ENCODE results near the gene NPLOC4. TPM values are rescaled to one million over a fixed set of nuclear protein-coding genes. Genes with fewer than 3 reads are reported as not detected.

NPLOC4 gene
- total RNA-seq, 1 experiment from 2014 or later: 83.9 TPM

- H3K27me3 Mint-ChIP-seq (ENCODE audit: insufficient read depth, unreplicated experiment): no peaks in the 10 kb centered on the region
- no peaks in the 10 kb centered on the region for H3K36me3 Mint-ChIP-seq (ENCODE audit: insufficient read depth, unreplicated experiment)
- H3K27ac Mint-ChIP-seq (ENCODE audit: low read depth, unreplicated experiment): no peak overlapping the region
- POLR2A ChIA-PET: no interaction called here
- no peak for TF ChIP-seq CTCF (IDR thresholded peaks at IDR 0.05; ENCODE audit: unreplicated experiment)
- H3K4me3 Mint-ChIP-seq (ENCODE audit: unreplicated experiment): no peak overlapping the region
- intact Hi-C loops (cut with micrococcal nuclease): no loop called here
- H3K4me1 Mint-ChIP-seq (ENCODE audit: insufficient read depth, unreplicated experiment): no peaks in the 10 kb centered on the region
- CTCF ChIA-PET: interaction anchor here (0.6 to 1.0 kb wide), 2 partner anchors 84 to 284 kb away, joined by 3 read pairs; no protein-coding TSS in a partner anchor
- DNase-seq (ENCODE audit: unreplicated experiment): no peak
- H3K9me3 Mint-ChIP-seq (ENCODE audit: unreplicated experiment): no peaks in the 10 kb centered on the region
- no TSS peak for BruUV-seq (replicated peaks)
Observed at GRCh38 chr17:81536299-81537290, 100.3 kb downstream of the NPLOC4 start.

- no peaks in the 10 kb centered on the region for H3K27me3 Mint-ChIP-seq (ENCODE audit: insufficient read depth, unreplicated experiment)
- intact Hi-C loops (cut with micrococcal nuclease): no loop called here
- no peak overlapping the region for H3K4me3 Mint-ChIP-seq (ENCODE audit: unreplicated experiment)
- H3K9me3 Mint-ChIP-seq (ENCODE audit: unreplicated experiment): no peaks in the 10 kb centered on the region
- no peaks in the 10 kb centered on the region for H3K4me1 Mint-ChIP-seq (ENCODE audit: insufficient read depth, unreplicated experiment)
- H3K27ac Mint-ChIP-seq (ENCODE audit: low read depth, unreplicated experiment): no peak overlapping the region
- no peak for DNase-seq (ENCODE audit: unreplicated experiment)
- no peaks in the 10 kb centered on the region for H3K36me3 Mint-ChIP-seq (ENCODE audit: insufficient read depth, unreplicated experiment)
- no peak for TF ChIP-seq CTCF (IDR thresholded peaks at IDR 0.05; ENCODE audit: unreplicated experiment)
- CTCF ChIA-PET: interaction anchor here (1.0 kb wide), 1 partner anchor 283 kb away, joined by 3 read pairs; no protein-coding TSS in a partner anchor
- POLR2A ChIA-PET: no interaction called here
- no TSS peak for BruUV-seq (replicated peaks)
Observed at GRCh38 chr17:81535480-81536298, 101.2 kb downstream of the NPLOC4 start.

GRCh38 chr17:81535007-81535328 is 101.9 kb downstream of the NPLOC4 start:
- ChIA-PET POLR2A (no interaction called here), CTCF (no interaction called here)
- no peak for TF ChIP-seq CTCF (IDR thresholded peaks at IDR 0.05; ENCODE audit: unreplicated experiment)
- Mint-ChIP-seq H3K4me1 (ENCODE audit: insufficient read depth, unreplicated experiment) (no peaks in the 10 kb centered on the region), H3K4me3 (ENCODE audit: unreplicated experiment) (no peak overlapping the region), H3K27me3 (ENCODE audit: insufficient read depth, unreplicated experiment) (no peaks in the 10 kb centered on the region), H3K9me3 (ENCODE audit: unreplicated experiment) (no peaks in the 10 kb centered on the region), H3K27ac (ENCODE audit: low read depth, unreplicated experiment) (no peak overlapping the region), H3K36me3 (ENCODE audit: insufficient read depth, unreplicated experiment) (no peaks in the 10 kb centered on the region)
- DNase-seq (ENCODE audit: unreplicated experiment): no peak
- BruUV-seq (replicated peaks): no TSS peak
- intact Hi-C loops (cut with micrococcal nuclease): no loop called here
